ENCODE measurements around the gene NTM. TPM values are rescaled to one million over a fixed set of nuclear protein-coding genes. Genes with fewer than 3 reads are reported as not detected.

NTM gene
- total RNA-seq, 6 donors from 2014 or later: 4.1 to 151 (median 115) TPM

GRCh38 chr11:132174362-132175255 lies 804.2 kb downstream of the NTM start:
- DNase-seq: no peak
- no peaks in the 10 kb centered on the region for H3K36me3 ChIP-seq
- H3K9me3 ChIP-seq: no peaks in the 10 kb centered on the region
- ATAC-seq (ENCODE audit: low FRiP score in 2 of 2): no peak
- H3K27ac ChIP-seq: no peak overlapping the region
- H3K27me3 ChIP-seq: no peaks in the 10 kb centered on the region
- 69 to 76% methylated on average over 15 of the region's 15 CpGs for WGBS, 2 donors
- no peak overlapping the region for H3K4me3 ChIP-seq
- H3K4me1 ChIP-seq: no peaks in the 10 kb centered on the region
- TF ChIP-seq POLR2A (IDR thresholded peaks at IDR 0.05): no peak
- TF ChIP-seq POLR2AphosphoS5 (IDR thresholded peaks at IDR 0.05): no peak
- TF ChIP-seq EP300 (IDR thresholded peaks at IDR 0.05): no peak
- no peak for TF ChIP-seq CTCF (IDR thresholded peaks at IDR 0.05)

GRCh38 chr11:132177106-132177505 lies 806.7 kb downstream of the NTM start:
- Histone ChIP-seq H3K9me3 (no peaks in the 10 kb centered on the region), H3K27me3 (no peaks in the 10 kb centered on the region), H3K4me3 (no peak overlapping the region), H3K4me1 (no peaks in the 10 kb centered on the region), H3K27ac (no peak overlapping the region), H3K36me3 (no peaks in the 10 kb centered on the region)
- WGBS, 2 donors: 0% methylated on average over 1 of the region's 1 CpG
- DNase-seq: no peak
- no peak for TF ChIP-seq POLR2A (IDR thresholded peaks at IDR 0.05)
- TF ChIP-seq EP300 (IDR thresholded peaks at IDR 0.05): no peak
- no peak for TF ChIP-seq CTCF (IDR thresholded peaks at IDR 0.05)
- TF ChIP-seq POLR2AphosphoS5 (IDR thresholded peaks at IDR 0.05): no peak
- no peak for ATAC-seq (ENCODE audit: low FRiP score in 2 of 2)

GRCh38 chr11:132184079-132184478 lies 813.7 kb downstream of the NTM start:
- Histone ChIP-seq H3K27ac (no peak overlapping the region), H3K9me3 (no peaks in the 10 kb centered on the region), H3K36me3 (no peaks in the 10 kb centered on the region), H3K4me1 (no peaks in the 10 kb centered on the region), H3K4me3 (no peak overlapping the region), H3K27me3 (no peaks in the 10 kb centered on the region)
- ATAC-seq (ENCODE audit: low FRiP score in 2 of 2): no peak
- WGBS, 2 donors: 66 to 72% methylated on average over 4 of the region's 4 CpGs
- no peak for DNase-seq
- TF ChIP-seq POLR2A (IDR thresholded peaks at IDR 0.05) (no peak), CTCF (IDR thresholded peaks at IDR 0.05) (no peak), POLR2AphosphoS5 (IDR thresholded peaks at IDR 0.05) (no peak), EP300 (IDR thresholded peaks at IDR 0.05) (no peak)

GRCh38 chr11:132185726-132186592 lies 815.5 kb downstream of the NTM start:
- Histone ChIP-seq H3K4me1 (no peaks in the 10 kb centered on the region), H3K27me3 (no peaks in the 10 kb centered on the region), H3K4me3 (no peak overlapping the region), H3K9me3 (no peaks in the 10 kb centered on the region), H3K36me3 (no peaks in the 10 kb centered on the region), H3K27ac (no peak overlapping the region)
- 75 to 84% methylated on average over 10 to 12 of the region's 12 CpGs for WGBS, 2 donors
- DNase-seq (no peak), ATAC-seq (ENCODE audit: low FRiP score in 2 of 2) (no peak)
- TF ChIP-seq POLR2A (IDR thresholded peaks at IDR 0.05) (no peak), POLR2AphosphoS5 (IDR thresholded peaks at IDR 0.05) (no peak), EP300 (IDR thresholded peaks at IDR 0.05) (no peak), CTCF (IDR thresholded peaks at IDR 0.05) (no peak)
